HepG2 (cell line): Measurements from ENCODE around the gene NEU4. TPM values are rescaled to one million over a fixed set of nuclear protein-coding genes. Genes with fewer than 3 reads are reported as not detected.

Experiments used
- DNMT3B ChIP-seq: conservative IDR thresholded peaks from 2 replicates; pipeline ENCODE4 v1.6.1; 2016; ENCODE audit warnings: missing biosample characterization, control low read depth
- ESRRA ChIP-seq: sonication (generic); formaldehyde crosslinking; IDR thresholded peaks from 2 replicates; pipeline ENCODE4 v1.5.1; 2020; ENCODE audit warnings: mild to moderate bottlenecking, low read depth, missing genetic modification reagents
- ETV5 ChIP-seq: IDR thresholded peaks from 2 replicates; pipeline ENCODE4 v1.6.1; 2018; ENCODE audit warnings: missing biosample characterization, missing genetic modification reagents, inconsistent platforms, borderline replicate concordance
- NCOA2 ChIP-seq: sonication (generic); formaldehyde crosslinking; IDR thresholded peaks from 2 replicates; pipeline ENCODE4 v1.8.0; 2022; ENCODE audit warnings: inconsistent platforms
- NFKB2 ChIP-seq: sonication (generic); formaldehyde crosslinking; IDR thresholded peaks from 2 replicates; pipeline ENCODE4 v1.4.0; 2020; ENCODE audit warnings: missing genetic modification reagents, borderline replicate concordance
- ZFY ChIP-seq: sonication (generic); formaldehyde crosslinking; IDR thresholded peaks from 2 replicates; pipeline ENCODE4 v1.4.0; 2020; ENCODE audit warnings: missing genetic modification reagents
- ZKSCAN8 ChIP-seq: IDR thresholded peaks from 2 replicates; pipeline ENCODE4 v1.6.1; 2016; ENCODE audit warnings: borderline replicate concordance, missing genetic modification reagents, missing compliant biosample characterization
- ZNF251 ChIP-seq: sonication (generic); formaldehyde crosslinking; IDR thresholded peaks from 2 replicates; pipeline ENCODE4 v1.9.0; 2021; ENCODE audit warnings: mild to moderate bottlenecking, missing genetic modification reagents
- ZNF558 ChIP-seq: sonication (generic); formaldehyde crosslinking; IDR thresholded peaks from 2 replicates; pipeline ENCODE4 v1.9.0; 2022; ENCODE audit warnings: mild to moderate bottlenecking, missing genetic modification reagents, borderline replicate concordance
- polyA plus RNA-seq, 8 experiments: library from polyadenylated mRNA; depleted of rRNA in 3 of 8; stranded (reverse) in 7 of 8; unstranded in 1 of 8; fragments of >200 nt; fragmentation: Illumina TruSeq in 4 of 8; extraction: Trizol in 4 of 8; gene quantifications; 2 replicates each; pipeline versions ENCODE4 v1.2.1 to v1.2.3, GENCODE V29; 2011 to 2016; ENCODE audit warnings: low read depth in 4 of 8, missing spikeins in 1 of 8, mixed read lengths in 1 of 8; ENCODE audit not compliant: insufficient read depth in 1 of 8
- total RNA-seq, 5 experiments: library from RNA; depleted of rRNA; stranded (reverse); fragments of >200 nt; fragmentation: Illumina TruSeq; extraction: Trizol; gene quantifications; 2 replicates each; pipeline ENCODE4 v1.2.3, GENCODE V29; 2016; ENCODE audit warnings: low read depth in 1 of 5
- TF ChIP-seq, protein P1 (sequence below): sonication (generic); formaldehyde crosslinking; IDR thresholded peaks from 2 replicates; pipeline ENCODE4 v1.4.0; 2020; ENCODE audit warnings: missing genetic modification reagents
- TF ChIP-seq, protein P2 (sequence below): sonication (generic); formaldehyde crosslinking; IDR thresholded peaks from 2 replicates; pipeline ENCODE4 v1.9.0; 2022; ENCODE audit warnings: missing genetic modification reagents, mild to moderate bottlenecking, borderline replicate concordance
- TF ChIP-seq, protein P3 (sequence below): sonication (generic); formaldehyde crosslinking; IDR thresholded peaks from 2 replicates; pipeline ENCODE4 v1.4.0; 2020; ENCODE audit warnings: mild to moderate bottlenecking, missing genetic modification reagents
- TF ChIP-seq, protein P4 (sequence below): sonication (generic); formaldehyde crosslinking; IDR thresholded peaks from 2 replicates; pipeline ENCODE4 v1.4.0; 2020; ENCODE audit warnings: missing genetic modification reagents, borderline replicate concordance

The NEU4 gene
- total and polyA plus RNA-seq, 2 of the 13 experiments (the other 11 are each of a cell fraction or from before 2014, with no cell fraction given): 53.5 to 107 TPM

DNA sequence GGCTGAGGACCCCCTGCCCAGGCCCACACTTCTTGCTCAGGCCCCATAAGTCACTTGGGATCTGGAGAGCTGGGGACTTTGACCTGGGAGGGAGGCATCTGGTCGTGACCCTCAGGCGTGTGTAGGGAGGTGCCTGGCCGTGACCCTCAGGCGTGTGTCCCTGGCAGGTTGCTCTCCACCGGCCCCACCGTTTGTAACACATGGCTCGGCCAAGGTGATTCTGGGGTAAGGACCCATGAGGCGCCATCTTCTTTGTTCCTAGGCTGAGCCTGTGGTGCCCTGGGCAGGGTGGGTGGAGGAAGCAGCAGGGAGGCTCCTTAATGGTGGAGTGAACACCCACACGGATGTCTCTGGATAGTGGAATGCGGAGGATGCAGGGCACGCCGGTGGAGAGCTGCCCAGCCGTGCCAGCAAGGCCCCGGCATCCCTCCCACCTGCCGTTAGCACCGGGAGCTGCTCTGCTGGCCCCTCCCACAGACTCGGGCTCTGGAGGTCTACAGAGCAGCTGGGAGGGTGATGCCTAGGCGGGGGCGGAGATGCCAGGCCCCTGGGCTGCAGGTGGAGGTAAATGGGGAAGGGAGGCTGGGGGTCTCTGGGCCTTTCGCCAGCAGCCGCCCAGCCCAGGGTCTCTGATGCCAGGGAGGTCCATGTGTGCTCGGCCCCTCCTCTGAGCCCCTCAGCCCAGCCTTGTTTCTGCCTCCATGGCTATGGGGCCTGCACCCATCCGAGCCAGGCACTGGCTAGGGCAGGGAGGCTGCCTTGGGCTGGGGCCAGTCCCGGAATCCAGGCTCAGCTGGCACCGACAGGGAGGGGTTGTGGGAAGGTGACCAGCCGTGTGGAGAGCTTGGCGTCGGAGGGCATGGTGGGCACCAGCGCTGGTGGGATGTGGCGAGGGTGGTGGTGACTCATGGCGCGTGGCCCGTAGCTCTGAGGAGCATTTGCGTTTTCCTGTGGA lies 33.5 kb upstream of the NEU4 start (continued):
- TF ChIP-seq, protein P1, sequence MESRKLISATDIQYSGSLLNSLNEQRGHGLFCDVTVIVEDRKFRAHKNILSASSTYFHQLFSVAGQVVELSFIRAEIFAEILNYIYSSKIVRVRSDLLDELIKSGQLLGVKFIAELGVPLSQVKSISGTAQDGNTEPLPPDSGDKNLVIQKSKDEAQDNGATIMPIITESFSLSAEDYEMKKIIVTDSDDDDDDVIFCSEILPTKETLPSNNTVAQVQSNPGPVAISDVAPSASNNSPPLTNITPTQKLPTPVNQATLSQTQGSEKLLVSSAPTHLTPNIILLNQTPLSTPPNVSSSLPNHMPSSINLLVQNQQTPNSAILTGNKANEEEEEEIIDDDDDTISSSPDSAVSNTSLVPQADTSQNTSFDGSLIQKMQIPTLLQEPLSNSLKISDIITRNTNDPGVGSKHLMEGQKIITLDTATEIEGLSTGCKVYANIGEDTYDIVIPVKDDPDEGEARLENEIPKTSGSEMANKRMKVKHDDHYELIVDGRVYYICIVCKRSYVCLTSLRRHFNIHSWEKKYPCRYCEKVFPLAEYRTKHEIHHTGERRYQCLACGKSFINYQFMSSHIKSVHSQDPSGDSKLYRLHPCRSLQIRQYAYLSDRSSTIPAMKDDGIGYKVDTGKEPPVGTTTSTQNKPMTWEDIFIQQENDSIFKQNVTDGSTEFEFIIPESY: peak; percentile 28; the same call in 1 of the 2 replicates
- TF ChIP-seq ESRRA: peak; percentile 56
- TF ChIP-seq ZKSCAN8 (CRISPR knock-in tag): no peak
- 0 out of 2 replicates have a peak, but pooled peaks have one; percentile 30 for TF ChIP-seq ETV5 (CRISPR knock-in tag)
- TF ChIP-seq ZNF558 (CRISPR knock-in tag): peak; percentile 22; the same call in 1 of the 2 replicates
- TF ChIP-seq DNMT3B: 0 out of 2 replicates have a peak, but pooled peaks have one; percentile 27
- peak; percentile 20; the same call in 1 of the 2 replicates for TF ChIP-seq NFKB2
- no peak; the same call in 1 of the 2 replicates for TF ChIP-seq NCOA2 (CRISPR knock-in tag)
- TF ChIP-seq, protein P2, sequence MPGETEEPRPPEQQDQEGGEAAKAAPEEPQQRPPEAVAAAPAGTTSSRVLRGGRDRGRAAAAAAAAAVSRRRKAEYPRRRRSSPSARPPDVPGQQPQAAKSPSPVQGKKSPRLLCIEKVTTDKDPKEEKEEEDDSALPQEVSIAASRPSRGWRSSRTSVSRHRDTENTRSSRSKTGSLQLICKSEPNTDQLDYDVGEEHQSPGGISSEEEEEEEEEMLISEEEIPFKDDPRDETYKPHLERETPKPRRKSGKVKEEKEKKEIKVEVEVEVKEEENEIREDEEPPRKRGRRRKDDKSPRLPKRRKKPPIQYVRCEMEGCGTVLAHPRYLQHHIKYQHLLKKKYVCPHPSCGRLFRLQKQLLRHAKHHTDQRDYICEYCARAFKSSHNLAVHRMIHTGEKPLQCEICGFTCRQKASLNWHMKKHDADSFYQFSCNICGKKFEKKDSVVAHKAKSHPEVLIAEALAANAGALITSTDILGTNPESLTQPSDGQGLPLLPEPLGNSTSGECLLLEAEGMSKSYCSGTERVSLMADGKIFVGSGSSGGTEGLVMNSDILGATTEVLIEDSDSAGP (CRISPR knock-in tag): 0 out of 2 replicates have a peak, but pooled peaks have one; percentile 23
- TF ChIP-seq, protein P3, sequence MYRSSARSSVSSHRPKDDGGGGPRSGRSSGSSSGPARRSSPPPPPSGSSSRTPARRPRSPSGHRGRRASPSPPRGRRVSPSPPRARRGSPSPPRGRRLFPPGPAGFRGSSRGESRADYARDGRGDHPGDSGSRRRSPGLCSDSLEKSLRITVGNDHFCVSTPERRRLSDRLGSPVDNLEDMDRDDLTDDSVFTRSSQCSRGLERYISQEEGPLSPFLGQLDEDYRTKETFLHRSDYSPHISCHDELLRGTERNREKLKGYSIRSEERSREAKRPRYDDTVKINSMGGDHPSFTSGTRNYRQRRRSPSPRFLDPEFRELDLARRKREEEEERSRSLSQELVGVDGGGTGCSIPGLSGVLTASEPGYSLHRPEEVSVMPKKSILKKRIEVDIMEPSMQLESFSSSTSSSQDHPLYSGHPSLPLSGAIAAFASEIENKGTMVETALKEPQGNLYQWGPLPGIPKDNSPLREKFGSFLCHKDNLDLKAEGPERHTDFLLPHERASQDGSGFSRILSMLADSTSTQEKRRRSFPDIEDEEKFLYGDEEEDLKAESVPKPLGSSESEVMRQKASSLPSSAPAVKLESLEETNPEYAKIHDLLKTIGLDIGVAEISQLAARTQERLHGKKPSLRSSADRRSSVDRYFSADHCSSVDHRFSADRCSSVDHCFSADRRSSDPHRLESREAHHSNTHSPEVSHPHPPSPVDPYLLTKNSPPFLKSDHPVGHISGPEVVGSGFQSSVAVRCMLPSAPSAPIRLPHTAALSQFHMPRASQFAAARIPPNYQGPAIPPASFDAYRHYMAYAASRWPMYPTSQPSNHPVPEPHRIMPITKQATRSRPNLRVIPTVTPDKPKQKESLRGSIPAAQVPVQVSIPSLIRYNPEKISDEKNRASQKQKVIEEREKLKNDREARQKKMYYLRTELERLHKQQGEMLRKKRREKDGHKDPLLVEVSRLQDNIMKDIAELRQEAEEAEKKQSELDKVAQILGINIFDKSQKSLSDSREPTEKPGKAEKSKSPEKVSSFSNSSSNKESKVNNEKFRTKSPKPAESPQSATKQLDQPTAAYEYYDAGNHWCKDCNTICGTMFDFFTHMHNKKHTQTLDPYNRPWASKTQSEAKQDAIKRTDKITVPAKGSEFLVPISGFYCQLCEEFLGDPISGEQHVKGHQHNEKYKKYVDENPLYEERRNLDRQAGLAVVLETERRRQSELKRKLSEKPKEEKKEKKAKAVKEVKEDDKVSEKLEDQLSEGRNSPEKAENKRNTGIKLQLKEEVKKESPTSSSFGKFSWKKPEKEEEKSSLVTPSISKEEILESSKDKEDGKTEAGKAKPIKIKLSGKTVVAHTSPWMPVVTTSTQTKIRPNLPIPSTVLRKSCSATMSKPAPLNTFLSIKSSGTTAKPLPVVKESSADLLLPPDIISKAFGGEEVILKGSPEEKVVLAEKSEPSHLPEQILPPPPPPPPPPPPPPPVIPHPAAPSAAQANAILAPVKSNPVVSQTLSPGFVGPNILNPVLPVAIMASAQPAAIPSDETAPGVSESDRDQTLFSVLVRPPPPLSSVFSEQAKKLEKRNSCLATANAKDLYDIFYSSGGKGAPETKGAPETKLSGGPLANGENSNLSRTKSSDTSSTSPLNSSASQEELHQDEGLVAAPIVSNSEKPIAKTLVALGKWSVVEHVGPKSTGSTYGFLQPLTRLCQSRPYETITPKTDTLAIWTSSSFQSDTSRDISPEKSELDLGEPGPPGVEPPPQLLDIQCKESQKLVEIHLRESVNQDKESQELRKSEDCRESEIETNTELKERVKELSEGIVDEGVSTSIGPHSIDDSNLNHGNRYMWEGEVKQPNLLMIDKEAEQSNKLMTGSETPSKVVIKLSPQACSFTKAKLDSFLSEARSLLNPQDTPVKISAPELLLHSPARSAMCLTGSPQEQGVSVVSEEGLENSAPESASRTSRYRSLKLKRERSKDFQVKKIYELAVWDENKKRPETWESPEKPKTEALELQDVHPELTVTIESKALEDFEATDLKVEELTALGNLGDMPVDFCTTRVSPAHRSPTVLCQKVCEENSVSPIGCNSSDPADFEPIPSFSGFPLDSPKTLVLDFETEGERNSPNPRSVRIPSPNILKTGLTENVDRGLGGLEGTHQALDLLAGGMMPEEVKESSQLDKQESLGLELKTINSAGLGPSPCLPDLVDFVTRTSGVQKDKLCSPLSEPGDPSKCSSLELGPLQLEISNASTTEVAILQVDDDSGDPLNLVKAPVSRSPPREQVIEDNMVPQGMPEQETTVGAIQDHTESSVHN (CRISPR knock-in tag): peak; percentile 76; the same call in 1 of the 2 replicates
- 0 out of 2 replicates have a peak, but pooled peaks have one; percentile 37 for TF ChIP-seq ZNF251 (CRISPR knock-in tag)
- TF ChIP-seq ZFY (CRISPR knock-in tag): peak; percentile 5; the same call in 1 of the 2 replicates
- TF ChIP-seq, protein P4, sequence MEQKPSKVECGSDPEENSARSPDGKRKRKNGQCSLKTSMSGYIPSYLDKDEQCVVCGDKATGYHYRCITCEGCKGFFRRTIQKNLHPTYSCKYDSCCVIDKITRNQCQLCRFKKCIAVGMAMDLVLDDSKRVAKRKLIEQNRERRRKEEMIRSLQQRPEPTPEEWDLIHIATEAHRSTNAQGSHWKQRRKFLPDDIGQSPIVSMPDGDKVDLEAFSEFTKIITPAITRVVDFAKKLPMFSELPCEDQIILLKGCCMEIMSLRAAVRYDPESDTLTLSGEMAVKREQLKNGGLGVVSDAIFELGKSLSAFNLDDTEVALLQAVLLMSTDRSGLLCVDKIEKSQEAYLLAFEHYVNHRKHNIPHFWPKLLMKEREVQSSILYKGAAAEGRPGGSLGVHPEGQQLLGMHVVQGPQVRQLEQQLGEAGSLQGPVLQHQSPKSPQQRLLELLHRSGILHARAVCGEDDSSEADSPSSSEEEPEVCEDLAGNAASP (CRISPR knock-in tag): peak; percentile 75; the same call in 1 of the 2 replicates
